GM23338 (cell line): ENCODE results near the gene NLRP1. TPM values are rescaled to one million over a fixed set of nuclear protein-coding genes. Genes with fewer than 3 reads are reported as not detected.

Experiments
- ATAC-seq: fragments of 200-7000 bp; cut with Tn5 transposase; 3 replicates; pipeline ENCODE4 v1.9.1; 2020
- DNase-seq: peaks from one replicate; pipeline ENCODE4 v3.0.0-alpha.2; 2015; ENCODE audit warnings: low spot score
- H2AFZ ChIP-seq: fragments of 200-600 bp; sonication (generic); 2 replicates; pipeline ENCODE4 v1.8.0; 2016; ENCODE audit warnings: antibody characterized with exemption, mild to moderate bottlenecking, moderate library complexity
- H3F3A ChIP-seq: fragments of 200-600 bp; sonication (generic); replicated peaks from 2 replicates; pipeline ENCODE4 v1.8.0; 2017; ENCODE audit warnings: antibody characterized with exemption, mixed run types, low read depth
- H3K27ac ChIP-seq: fragments of 200-600 bp; sonication (generic); 2 replicates; pipeline ENCODE4 v1.6.1; 2016; ENCODE audit warnings: low read depth
- H3K27me3 ChIP-seq: fragments of 200-600 bp; sonication (generic); 2 replicates; pipeline ENCODE4 v1.8.0; 2016; ENCODE audit warnings: mild to moderate bottlenecking, mixed run types, moderate library complexity; ENCODE audit not compliant: insufficient read depth
- H3K36me3 ChIP-seq: fragments of 200-600 bp; sonication (generic); 2 replicates; pipeline ENCODE4 v1.8.0; 2016; ENCODE audit warnings: mild to moderate bottlenecking; ENCODE audit not compliant: insufficient read depth
- H3K4me1 ChIP-seq: fragments of 200-600 bp; sonication (generic); 2 replicates; pipeline ENCODE4 v1.8.0; 2016; ENCODE audit warnings: mild to moderate bottlenecking, moderate library complexity; ENCODE audit not compliant: insufficient read depth
- H3K4me2 ChIP-seq: fragments of 200-600 bp; sonication (generic); 2 replicates; pipeline ENCODE4 v1.7.1; 2017; ENCODE audit warnings: mixed run types
- H3K4me3 ChIP-seq: fragments of 200-600 bp; sonication (generic); 2 replicates; pipeline ENCODE4 v1.6.1; 2016; ENCODE audit warnings: mixed run types
- H3K79me2 ChIP-seq: fragments of 200-600 bp; sonication (generic); replicated peaks from 2 replicates; pipeline ENCODE4 v1.8.0; 2017; ENCODE audit warnings: mild to moderate bottlenecking; ENCODE audit not compliant: insufficient read depth
- H3K9me2 ChIP-seq: fragments of 200-600 bp; sonication (generic); 2 replicates; pipeline ENCODE4 v1.8.0; 2017; ENCODE audit not compliant: insufficient read depth
- H4K20me1 ChIP-seq: fragments of 200-600 bp; sonication (generic); replicated peaks from 2 replicates; pipeline ENCODE4 v1.8.0; 2017; ENCODE audit warnings: mild to moderate bottlenecking; ENCODE audit not compliant: insufficient read depth
- H3K27ac Mint-ChIP-seq: 2 replicates; pipeline ENCODE4 v1.8.0; 2020; ENCODE audit warnings: inconsistent platforms, mild to moderate bottlenecking, moderate library complexity, mixed read lengths
- H3K27me3 Mint-ChIP-seq: 3 replicates; pipeline ENCODE4 v1.8.0; 2022; ENCODE audit warnings: low read depth, mild to moderate bottlenecking, moderate library complexity, mixed read lengths, inconsistent platforms; ENCODE audit not compliant: insufficient read depth, poor library complexity
- H3K36me3 Mint-ChIP-seq: 3 replicates; pipeline ENCODE4 v1.8.0; 2021; ENCODE audit warnings: low read depth, mild to moderate bottlenecking, inconsistent platforms, moderate library complexity, mixed read lengths
- H3K4me1 Mint-ChIP-seq: 3 replicates; pipeline ENCODE4 v1.8.0; 2020; ENCODE audit warnings: mild to moderate bottlenecking, inconsistent platforms, mixed read lengths
- H3K4me3 Mint-ChIP-seq: 3 replicates; pipeline ENCODE4 v1.8.0; 2021; ENCODE audit warnings: moderate library complexity, mild to moderate bottlenecking, inconsistent platforms, mixed read lengths
- H3K9me3 Mint-ChIP-seq: 3 replicates; pipeline ENCODE4 v1.8.0; 2020; ENCODE audit warnings: moderate library complexity, mild to moderate bottlenecking, inconsistent platforms, mixed read lengths
- NANOG ChIP-seq: IDR thresholded peaks from 2 replicates; pipeline ENCODE4 v1.6.1; 2016; ENCODE audit warnings: antibody characterized with exemption, borderline replicate concordance
- polyA plus RNA-seq: library from polyadenylated mRNA; unstranded; fragments of >200 nt; fragmentation: Nextera tagmentation; extraction: Ambion mirVana; gene quantifications from 2 replicates; pipeline ENCODE4 v1.2.1, GENCODE V29; 2016
- total RNA-seq: library from RNA; depleted of rRNA; stranded (reverse); fragments of >200 nt; shearing (Covaris generic); gene quantifications from 2 replicates; pipeline ENCODE4 v1.2.3, GENCODE V29; 2014
- TF ChIP-seq, protein P1 (sequence below): fragments of 250-450 bp; sonication (Bioruptor Pico); IDR thresholded peaks from 2 replicates; pipeline ENCODE4 v1.5.0; 2020; ENCODE audit warnings: mild to moderate bottlenecking, moderate library complexity
- TF ChIP-seq, protein P2 (sequence below): IDR thresholded peaks from one replicate; pipeline ENCODE4 v1.6.1; 2018; ENCODE audit warnings: antibody characterized with exemption; ENCODE audit not compliant: unreplicated experiment

NLRP1 gene
- total and polyA plus RNA-seq, 2 experiments from 2014 or later: 7.6 to 16.2 TPM

DNA sequence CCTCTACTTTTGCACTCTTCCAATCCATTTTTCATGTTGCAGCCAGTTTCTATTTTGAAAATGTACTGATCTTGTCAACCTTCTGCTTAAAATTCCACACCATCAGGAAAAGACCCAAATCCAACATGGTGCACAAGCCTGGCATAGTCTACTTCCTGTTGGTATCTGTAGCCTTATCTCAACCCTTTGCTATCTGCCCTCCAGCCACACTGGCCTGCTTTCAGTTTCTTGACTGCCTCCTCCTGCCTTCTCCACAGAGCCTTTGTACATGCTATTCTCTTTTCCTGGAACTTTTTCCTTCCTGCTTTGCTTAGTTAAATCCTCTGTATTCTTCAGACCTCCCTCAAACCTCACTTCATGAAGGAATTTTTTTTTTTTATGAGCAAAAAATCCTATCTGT, 31.5 kb downstream of the NLRP1 start (continued):
- TF ChIP-seq, protein P1, sequence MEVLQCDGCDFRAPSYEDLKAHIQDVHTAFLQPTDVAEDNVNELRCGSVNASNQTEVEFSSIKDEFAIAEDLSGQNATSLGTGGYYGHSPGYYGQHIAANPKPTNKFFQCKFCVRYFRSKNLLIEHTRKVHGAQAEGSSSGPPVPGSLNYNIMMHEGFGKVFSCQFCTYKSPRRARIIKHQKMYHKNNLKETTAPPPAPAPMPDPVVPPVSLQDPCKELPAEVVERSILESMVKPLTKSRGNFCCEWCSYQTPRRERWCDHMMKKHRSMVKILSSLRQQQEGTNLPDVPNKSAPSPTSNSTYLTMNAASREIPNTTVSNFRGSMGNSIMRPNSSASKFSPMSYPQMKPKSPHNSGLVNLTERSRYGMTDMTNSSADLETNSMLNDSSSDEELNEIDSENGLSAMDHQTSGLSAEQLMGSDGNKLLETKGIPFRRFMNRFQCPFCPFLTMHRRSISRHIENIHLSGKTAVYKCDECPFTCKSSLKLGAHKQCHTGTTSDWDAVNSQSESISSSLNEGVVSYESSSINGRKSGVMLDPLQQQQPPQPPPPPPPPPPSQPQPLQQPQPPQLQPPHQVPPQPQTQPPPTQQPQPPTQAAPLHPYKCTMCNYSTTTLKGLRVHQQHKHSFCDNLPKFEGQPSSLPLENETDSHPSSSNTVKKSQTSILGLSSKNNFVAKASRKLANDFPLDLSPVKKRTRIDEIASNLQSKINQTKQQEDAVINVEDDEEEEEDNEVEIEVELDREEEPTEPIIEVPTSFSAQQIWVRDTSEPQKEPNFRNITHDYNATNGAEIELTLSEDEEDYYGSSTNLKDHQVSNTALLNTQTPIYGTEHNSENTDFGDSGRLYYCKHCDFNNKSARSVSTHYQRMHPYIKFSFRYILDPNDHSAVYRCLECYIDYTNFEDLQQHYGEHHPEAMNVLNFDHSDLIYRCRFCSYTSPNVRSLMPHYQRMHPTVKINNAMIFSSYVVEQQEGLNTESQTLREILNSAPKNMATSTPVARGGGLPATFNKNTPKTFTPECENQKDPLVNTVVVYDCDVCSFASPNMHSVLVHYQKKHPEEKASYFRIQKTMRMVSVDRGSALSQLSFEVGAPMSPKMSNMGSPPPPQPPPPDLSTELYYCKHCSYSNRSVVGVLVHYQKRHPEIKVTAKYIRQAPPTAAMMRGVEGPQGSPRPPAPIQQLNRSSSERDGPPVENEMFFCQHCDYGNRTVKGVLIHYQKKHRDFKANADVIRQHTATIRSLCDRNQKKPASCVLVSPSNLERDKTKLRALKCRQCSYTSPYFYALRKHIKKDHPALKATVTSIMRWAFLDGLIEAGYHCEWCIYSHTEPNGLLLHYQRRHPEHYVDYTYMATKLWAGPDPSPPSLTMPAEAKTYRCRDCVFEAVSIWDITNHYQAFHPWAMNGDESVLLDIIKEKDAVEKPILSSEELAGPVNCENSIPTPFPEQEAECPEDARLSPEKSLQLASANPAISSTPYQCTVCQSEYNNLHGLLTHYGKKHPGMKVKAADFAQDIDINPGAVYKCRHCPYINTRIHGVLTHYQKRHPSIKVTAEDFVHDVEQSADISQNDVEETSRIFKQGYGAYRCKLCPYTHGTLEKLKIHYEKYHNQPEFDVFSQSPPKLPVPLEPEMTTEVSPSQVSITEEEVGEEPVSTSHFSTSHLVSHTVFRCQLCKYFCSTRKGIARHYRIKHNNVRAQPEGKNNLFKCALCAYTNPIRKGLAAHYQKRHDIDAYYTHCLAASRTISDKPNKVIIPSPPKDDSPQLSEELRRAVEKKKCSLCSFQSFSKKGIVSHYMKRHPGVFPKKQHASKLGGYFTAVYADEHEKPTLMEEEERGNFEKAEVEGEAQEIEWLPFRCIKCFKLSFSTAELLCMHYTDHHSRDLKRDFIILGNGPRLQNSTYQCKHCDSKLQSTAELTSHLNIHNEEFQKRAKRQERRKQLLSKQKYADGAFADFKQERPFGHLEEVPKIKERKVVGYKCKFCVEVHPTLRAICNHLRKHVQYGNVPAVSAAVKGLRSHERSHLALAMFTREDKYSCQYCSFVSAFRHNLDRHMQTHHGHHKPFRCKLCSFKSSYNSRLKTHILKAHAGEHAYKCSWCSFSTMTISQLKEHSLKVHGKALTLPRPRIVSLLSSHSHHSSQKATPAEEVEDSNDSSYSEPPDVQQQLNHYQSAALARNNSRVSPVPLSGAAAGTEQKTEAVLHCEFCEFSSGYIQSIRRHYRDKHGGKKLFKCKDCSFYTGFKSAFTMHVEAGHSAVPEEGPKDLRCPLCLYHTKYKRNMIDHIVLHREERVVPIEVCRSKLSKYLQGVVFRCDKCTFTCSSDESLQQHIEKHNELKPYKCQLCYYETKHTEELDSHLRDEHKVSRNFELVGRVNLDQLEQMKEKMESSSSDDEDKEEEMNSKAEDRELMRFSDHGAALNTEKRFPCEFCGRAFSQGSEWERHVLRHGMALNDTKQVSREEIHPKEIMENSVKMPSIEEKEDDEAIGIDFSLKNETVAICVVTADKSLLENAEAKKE: no peak

DNA sequence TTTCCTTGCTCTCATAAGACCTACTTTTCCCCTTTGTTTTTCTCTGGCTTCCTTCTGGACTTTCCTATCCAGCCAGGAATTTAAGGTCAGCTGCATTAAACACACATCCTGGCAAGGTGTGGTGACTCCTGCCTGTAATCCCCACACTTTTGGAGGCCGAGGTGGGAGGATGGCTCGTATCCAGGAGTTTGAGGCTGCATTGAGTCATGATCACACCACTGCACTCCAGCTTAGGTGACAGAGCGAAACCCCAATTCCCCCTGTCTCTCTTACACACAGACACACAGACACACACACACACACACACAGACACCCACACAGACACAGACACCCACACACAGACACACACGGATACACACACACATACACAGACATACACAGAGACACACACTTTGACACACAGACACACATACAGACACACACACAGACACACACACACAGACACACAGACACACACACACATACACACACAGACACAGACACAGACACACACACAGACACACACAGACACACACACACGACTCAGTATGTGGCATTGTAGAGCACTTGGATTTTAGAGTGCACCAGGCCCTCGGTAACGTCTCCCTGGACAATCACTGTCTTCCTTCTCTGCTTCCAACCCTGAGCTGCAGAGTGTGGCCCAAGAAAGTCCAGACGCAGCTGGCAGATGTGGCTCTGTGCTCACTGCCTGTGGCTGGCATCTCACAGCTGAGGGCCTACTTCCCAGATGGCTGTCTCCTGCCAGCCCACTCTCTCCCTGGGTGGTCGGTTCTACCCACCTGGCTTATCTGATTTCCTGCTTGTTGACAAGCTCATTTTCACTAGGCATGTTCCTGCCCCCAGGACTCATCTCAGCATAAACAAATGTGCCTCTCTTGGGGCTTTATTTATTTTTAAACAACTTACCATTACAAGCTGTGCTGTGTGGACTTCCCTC, 39.0 kb downstream of the NLRP1 start:
- H3K4me2 ChIP-seq: no peak overlapping the region
- no peak for TF ChIP-seq NANOG
- TF ChIP-seq, protein P1: no peak
- TF ChIP-seq, protein P2, sequence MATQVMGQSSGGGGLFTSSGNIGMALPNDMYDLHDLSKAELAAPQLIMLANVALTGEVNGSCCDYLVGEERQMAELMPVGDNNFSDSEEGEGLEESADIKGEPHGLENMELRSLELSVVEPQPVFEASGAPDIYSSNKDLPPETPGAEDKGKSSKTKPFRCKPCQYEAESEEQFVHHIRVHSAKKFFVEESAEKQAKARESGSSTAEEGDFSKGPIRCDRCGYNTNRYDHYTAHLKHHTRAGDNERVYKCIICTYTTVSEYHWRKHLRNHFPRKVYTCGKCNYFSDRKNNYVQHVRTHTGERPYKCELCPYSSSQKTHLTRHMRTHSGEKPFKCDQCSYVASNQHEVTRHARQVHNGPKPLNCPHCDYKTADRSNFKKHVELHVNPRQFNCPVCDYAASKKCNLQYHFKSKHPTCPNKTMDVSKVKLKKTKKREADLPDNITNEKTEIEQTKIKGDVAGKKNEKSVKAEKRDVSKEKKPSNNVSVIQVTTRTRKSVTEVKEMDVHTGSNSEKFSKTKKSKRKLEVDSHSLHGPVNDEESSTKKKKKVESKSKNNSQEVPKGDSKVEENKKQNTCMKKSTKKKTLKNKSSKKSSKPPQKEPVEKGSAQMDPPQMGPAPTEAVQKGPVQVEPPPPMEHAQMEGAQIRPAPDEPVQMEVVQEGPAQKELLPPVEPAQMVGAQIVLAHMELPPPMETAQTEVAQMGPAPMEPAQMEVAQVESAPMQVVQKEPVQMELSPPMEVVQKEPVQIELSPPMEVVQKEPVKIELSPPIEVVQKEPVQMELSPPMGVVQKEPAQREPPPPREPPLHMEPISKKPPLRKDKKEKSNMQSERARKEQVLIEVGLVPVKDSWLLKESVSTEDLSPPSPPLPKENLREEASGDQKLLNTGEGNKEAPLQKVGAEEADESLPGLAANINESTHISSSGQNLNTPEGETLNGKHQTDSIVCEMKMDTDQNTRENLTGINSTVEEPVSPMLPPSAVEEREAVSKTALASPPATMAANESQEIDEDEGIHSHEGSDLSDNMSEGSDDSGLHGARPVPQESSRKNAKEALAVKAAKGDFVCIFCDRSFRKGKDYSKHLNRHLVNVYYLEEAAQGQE: no peak

More for the DNA sequence above, 39.0 kb downstream of the NLRP1 start:
- peaks cover 8% of the 10 kb centered on the region for H3K4me1 Mint-ChIP-seq
- no peaks in the 10 kb centered on the region for H3K36me3 ChIP-seq
- no peaks in the 10 kb centered on the region; the same call in 1 of the 3 replicates for H3K9me3 Mint-ChIP-seq
- H3K27ac Mint-ChIP-seq: no peak overlapping the region
- no peaks in the 10 kb centered on the region for H3F3A ChIP-seq
- H3K36me3 Mint-ChIP-seq: no peaks in the 10 kb centered on the region
- no peak overlapping the region for H3K4me3 Mint-ChIP-seq
- H3K27me3 Mint-ChIP-seq: peaks cover 16% of the 10 kb centered on the region
- no peaks in the 10 kb centered on the region for H3K27me3 ChIP-seq
- no peak overlapping the region for H3K27ac ChIP-seq
- no peak overlapping the region for H2AFZ ChIP-seq
- H3K79me2 ChIP-seq: no peaks in the 10 kb centered on the region
- H3K4me3 ChIP-seq: no peak overlapping the region
- no peaks in the 10 kb centered on the region for H3K9me2 ChIP-seq
- no peaks in the 10 kb centered on the region for H3K4me1 ChIP-seq
- DNase-seq: no peak
- ATAC-seq: no peak
- H4K20me1 ChIP-seq: no peaks in the 10 kb centered on the region
